WTC11 (cell line): ENCODE measurements around the gene TACO1. TPM values are rescaled to one million over a fixed set of nuclear protein-coding genes. Genes with fewer than 3 reads are reported as not detected.
A peak's percentile ranks its signal among the peaks of the same experiment; 100 is the strongest.

Experiments
- EMX1 ChIP-seq: fragments of 250-450 bp; sonication (Bioruptor Pico); IDR thresholded peaks from 2 replicates; pipeline ENCODE4 v1.8.0; 2021; ENCODE audit warnings: mild to moderate bottlenecking
- ETV6 ChIP-seq: sonication (generic); formaldehyde crosslinking; IDR thresholded peaks from 2 replicates; pipeline ENCODE4 v1.8.1; 2022; ENCODE audit warnings: mild to moderate bottlenecking, missing genetic modification reagents
- KAT7 ChIP-seq: sonication (generic); formaldehyde crosslinking; IDR thresholded peaks from 2 replicates; pipeline ENCODE4 v1.8.1; 2023; ENCODE audit warnings: missing genetic modification reagents, mild to moderate bottlenecking, borderline replicate concordance
- MXD4 ChIP-seq: fragments of 250-450 bp; sonication (Bioruptor Pico); IDR thresholded peaks from 2 replicates; pipeline ENCODE4 v1.8.0; 2021; ENCODE audit warnings: mild to moderate bottlenecking, moderate library complexity, borderline replicate concordance
- MYBL2 ChIP-seq: sonication (generic); formaldehyde crosslinking; IDR thresholded peaks from 2 replicates; pipeline ENCODE4 v1.8.1; 2023; ENCODE audit warnings: mild to moderate bottlenecking, moderate library complexity, missing genetic modification reagents
- NFE2L1 ChIP-seq: sonication (generic); formaldehyde crosslinking; IDR thresholded peaks from 2 replicates; pipeline ENCODE4 v1.8.1; 2023; ENCODE audit warnings: missing genetic modification reagents
- OVOL2 ChIP-seq: fragments of 250-450 bp; sonication (Bioruptor Pico); IDR thresholded peaks from 2 replicates; pipeline ENCODE4 v1.9.0; 2021; ENCODE audit warnings: mild to moderate bottlenecking, borderline replicate concordance
- RELA ChIP-seq: sonication (generic); formaldehyde crosslinking; IDR thresholded peaks from 2 replicates; pipeline ENCODE4 v1.8.1; 2022; ENCODE audit warnings: missing genetic modification reagents, mild to moderate bottlenecking, borderline replicate concordance
- RORB ChIP-seq: fragments of 250-450 bp; sonication (Bioruptor Pico); IDR thresholded peaks from 2 replicates; pipeline ENCODE4 v1.9.0; 2021; ENCODE audit warnings: mild to moderate bottlenecking
- SMAD3 ChIP-seq: sonication (generic); formaldehyde crosslinking; IDR thresholded peaks from 2 replicates; pipeline ENCODE4 v1.8.0; 2022; ENCODE audit warnings: missing genetic modification reagents, mild to moderate bottlenecking, borderline replicate concordance
- SMAD4 ChIP-seq: sonication (generic); formaldehyde crosslinking; IDR thresholded peaks from 2 replicates; pipeline ENCODE4 v1.8.0; 2022; ENCODE audit warnings: mild to moderate bottlenecking, missing genetic modification reagents
- SP1 ChIP-seq: sonication (generic); formaldehyde crosslinking; conservative IDR thresholded peaks from 2 replicates; pipeline ENCODE4 v1.8.1; 2022; ENCODE audit warnings: missing genetic modification reagents
- TEAD1 ChIP-seq: sonication (generic); formaldehyde crosslinking; IDR thresholded peaks from 2 replicates; pipeline ENCODE4 v1.8.0; 2022; ENCODE audit warnings: mild to moderate bottlenecking, missing genetic modification reagents
- TEAD4 ChIP-seq: sonication (generic); formaldehyde crosslinking; IDR thresholded peaks from 2 replicates; pipeline ENCODE4 v1.8.0; 2022; ENCODE audit warnings: mild to moderate bottlenecking, missing genetic modification reagents
- USF1 ChIP-seq: sonication (generic); formaldehyde crosslinking; IDR thresholded peaks from 2 replicates; pipeline ENCODE4 v1.8.0; 2022; ENCODE audit warnings: mild to moderate bottlenecking, missing genetic modification reagents
- ZNF121 ChIP-seq: sonication (generic); formaldehyde crosslinking; IDR thresholded peaks from 2 replicates; pipeline ENCODE4 v1.8.0; 2023; ENCODE audit warnings: missing genetic modification reagents
- ZNF317 ChIP-seq: sonication (generic); formaldehyde crosslinking; IDR thresholded peaks from 2 replicates; pipeline ENCODE4 v1.8.1; 2023; ENCODE audit warnings: low read depth, mild to moderate bottlenecking, moderate library complexity, missing genetic modification reagents, borderline replicate concordance
- ZNF396 ChIP-seq: fragments of 250-450 bp; sonication (Bioruptor Pico); IDR thresholded peaks from 2 replicates; pipeline ENCODE4 v1.8.0; 2021; ENCODE audit warnings: mild to moderate bottlenecking, moderate library complexity, borderline replicate concordance
- ZNF416 ChIP-seq: fragments of 250-450 bp; sonication (Bioruptor Pico); IDR thresholded peaks from 2 replicates; pipeline ENCODE4 v1.9.0; 2021; ENCODE audit warnings: mild to moderate bottlenecking, inconsistent platforms
- ZNF423 ChIP-seq: fragments of 250-450 bp; sonication (Bioruptor Pico); IDR thresholded peaks from 2 replicates; pipeline ENCODE4 v2.1.2; 2022; ENCODE audit warnings: mild to moderate bottlenecking, moderate library complexity
- ZNF425 ChIP-seq: fragments of 250-450 bp; sonication (Bioruptor Pico); conservative IDR thresholded peaks from 2 replicates; pipeline ENCODE4 v1.9.0; 2021; ENCODE audit warnings: mild to moderate bottlenecking
- ZNF671 ChIP-seq: fragments of 250-450 bp; sonication (Bioruptor Pico); IDR thresholded peaks from 2 replicates; pipeline ENCODE4 v1.8.0; 2021; ENCODE audit warnings: mild to moderate bottlenecking
- total RNA-seq: library from RNA; stranded (reverse); gene quantifications from 3 replicates; pipeline ENCODE4 v1.2.3, GENCODE V29; 2021
- TF ChIP-seq, protein P1 (sequence below): sonication (generic); formaldehyde crosslinking; IDR thresholded peaks from 2 replicates; pipeline ENCODE4 v1.8.0; 2023; ENCODE audit warnings: mild to moderate bottlenecking, missing genetic modification reagents
- TF ChIP-seq, protein P2 (sequence below): fragments of 250-450 bp; sonication (Bioruptor Pico); IDR thresholded peaks from 2 replicates; pipeline ENCODE4 v1.9.0; 2021; ENCODE audit warnings: mild to moderate bottlenecking, borderline replicate concordance
- TF ChIP-seq, protein P3 (sequence below): sonication (generic); formaldehyde crosslinking; conservative IDR thresholded peaks from 2 replicates; pipeline ENCODE4 v1.8.1; 2022; ENCODE audit warnings: mild to moderate bottlenecking, missing genetic modification reagents
- TF ChIP-seq, protein P4 (sequence below): sonication (generic); formaldehyde crosslinking; IDR thresholded peaks from 2 replicates; pipeline ENCODE4 v1.8.0; 2023; ENCODE audit warnings: missing genetic modification reagents

The TACO1 gene
- total RNA-seq, 1 experiment from 2014 or later = 26.9 TPM

DNA sequence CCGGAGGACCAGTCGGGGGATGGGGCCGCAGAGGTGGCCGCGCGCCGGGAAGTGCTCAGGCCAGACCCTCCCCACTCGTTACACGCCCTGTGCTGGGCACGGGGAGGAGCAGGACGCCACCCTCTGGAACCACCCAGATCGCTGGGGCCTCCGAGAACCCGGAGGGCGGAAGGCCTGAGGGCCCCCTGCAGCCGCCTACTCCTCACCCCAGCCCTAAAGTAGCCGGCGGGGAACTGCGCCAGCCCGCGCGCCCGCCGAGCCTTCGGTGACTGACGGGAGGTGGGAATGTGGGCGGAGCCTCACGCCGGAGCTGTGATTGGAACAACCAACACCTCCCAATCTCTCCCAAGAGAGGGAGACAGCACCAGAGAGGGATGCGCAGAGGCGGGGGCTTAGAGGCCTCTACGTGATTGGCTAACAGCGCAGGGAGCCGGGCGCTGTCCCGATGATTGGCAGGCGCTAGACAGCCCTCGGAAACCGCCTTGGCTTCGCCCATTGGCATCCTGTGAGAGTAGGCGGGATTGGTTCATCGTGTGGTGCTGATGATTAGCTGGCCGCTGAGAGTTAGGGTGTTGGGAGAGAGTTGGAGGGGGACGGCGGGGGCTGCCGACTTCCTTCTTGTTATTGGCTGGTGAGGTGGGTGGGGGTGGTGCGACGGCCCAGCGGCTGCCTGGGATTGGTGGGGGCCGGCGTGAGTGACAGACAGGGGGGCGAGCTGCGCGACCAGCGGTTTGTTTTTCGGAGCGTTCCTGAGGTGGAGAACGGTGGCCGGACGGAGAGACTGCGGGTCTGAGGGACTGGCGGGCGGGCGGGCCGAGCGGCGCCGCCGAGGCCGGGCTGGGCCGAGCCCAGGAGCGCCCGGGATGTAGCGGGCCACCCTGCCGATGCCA, 21.2 kb downstream of the TACO1 start, which contains the start of gene MAP3K3 (continued):
- no peak; the same call in 1 of the 2 replicates for TF ChIP-seq NFE2L1 (CRISPR knock-in tag)
- TF ChIP-seq KAT7 (CRISPR knock-in tag) = peak; percentile 36; the same call in 1 of the 2 replicates
- no peak for TF ChIP-seq SMAD3
- TF ChIP-seq ZNF121 = no peak
- peak; percentile 86; the same call in 1 of the 2 replicates for TF ChIP-seq TEAD1 (CRISPR knock-in tag)
- no peak for TF ChIP-seq ZNF425 (CRISPR knock-in tag)
- peak; percentile 59; the same call in 1 of the 2 replicates for TF ChIP-seq ZNF423 (CRISPR knock-in tag)
- TF ChIP-seq TEAD4 (CRISPR knock-in tag) = no peak
- TF ChIP-seq, protein P1, sequence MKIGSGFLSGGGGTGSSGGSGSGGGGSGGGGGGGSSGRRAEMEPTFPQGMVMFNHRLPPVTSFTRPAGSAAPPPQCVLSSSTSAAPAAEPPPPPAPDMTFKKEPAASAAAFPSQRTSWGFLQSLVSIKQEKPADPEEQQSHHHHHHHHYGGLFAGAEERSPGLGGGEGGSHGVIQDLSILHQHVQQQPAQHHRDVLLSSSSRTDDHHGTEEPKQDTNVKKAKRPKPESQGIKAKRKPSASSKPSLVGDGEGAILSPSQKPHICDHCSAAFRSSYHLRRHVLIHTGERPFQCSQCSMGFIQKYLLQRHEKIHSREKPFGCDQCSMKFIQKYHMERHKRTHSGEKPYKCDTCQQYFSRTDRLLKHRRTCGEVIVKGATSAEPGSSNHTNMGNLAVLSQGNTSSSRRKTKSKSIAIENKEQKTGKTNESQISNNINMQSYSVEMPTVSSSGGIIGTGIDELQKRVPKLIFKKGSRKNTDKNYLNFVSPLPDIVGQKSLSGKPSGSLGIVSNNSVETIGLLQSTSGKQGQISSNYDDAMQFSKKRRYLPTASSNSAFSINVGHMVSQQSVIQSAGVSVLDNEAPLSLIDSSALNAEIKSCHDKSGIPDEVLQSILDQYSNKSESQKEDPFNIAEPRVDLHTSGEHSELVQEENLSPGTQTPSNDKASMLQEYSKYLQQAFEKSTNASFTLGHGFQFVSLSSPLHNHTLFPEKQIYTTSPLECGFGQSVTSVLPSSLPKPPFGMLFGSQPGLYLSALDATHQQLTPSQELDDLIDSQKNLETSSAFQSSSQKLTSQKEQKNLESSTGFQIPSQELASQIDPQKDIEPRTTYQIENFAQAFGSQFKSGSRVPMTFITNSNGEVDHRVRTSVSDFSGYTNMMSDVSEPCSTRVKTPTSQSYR = peak; percentile 67; the same call in 1 of the 2 replicates
- TF ChIP-seq, protein P2, sequence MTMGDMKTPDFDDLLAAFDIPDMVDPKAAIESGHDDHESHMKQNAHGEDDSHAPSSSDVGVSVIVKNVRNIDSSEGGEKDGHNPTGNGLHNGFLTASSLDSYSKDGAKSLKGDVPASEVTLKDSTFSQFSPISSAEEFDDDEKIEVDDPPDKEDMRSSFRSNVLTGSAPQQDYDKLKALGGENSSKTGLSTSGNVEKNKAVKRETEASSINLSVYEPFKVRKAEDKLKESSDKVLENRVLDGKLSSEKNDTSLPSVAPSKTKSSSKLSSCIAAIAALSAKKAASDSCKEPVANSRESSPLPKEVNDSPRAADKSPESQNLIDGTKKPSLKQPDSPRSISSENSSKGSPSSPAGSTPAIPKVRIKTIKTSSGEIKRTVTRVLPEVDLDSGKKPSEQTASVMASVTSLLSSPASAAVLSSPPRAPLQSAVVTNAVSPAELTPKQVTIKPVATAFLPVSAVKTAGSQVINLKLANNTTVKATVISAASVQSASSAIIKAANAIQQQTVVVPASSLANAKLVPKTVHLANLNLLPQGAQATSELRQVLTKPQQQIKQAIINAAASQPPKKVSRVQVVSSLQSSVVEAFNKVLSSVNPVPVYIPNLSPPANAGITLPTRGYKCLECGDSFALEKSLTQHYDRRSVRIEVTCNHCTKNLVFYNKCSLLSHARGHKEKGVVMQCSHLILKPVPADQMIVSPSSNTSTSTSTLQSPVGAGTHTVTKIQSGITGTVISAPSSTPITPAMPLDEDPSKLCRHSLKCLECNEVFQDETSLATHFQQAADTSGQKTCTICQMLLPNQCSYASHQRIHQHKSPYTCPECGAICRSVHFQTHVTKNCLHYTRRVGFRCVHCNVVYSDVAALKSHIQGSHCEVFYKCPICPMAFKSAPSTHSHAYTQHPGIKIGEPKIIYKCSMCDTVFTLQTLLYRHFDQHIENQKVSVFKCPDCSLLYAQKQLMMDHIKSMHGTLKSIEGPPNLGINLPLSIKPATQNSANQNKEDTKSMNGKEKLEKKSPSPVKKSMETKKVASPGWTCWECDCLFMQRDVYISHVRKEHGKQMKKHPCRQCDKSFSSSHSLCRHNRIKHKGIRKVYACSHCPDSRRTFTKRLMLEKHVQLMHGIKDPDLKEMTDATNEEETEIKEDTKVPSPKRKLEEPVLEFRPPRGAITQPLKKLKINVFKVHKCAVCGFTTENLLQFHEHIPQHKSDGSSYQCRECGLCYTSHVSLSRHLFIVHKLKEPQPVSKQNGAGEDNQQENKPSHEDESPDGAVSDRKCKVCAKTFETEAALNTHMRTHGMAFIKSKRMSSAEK (CRISPR knock-in tag) = no peak
- no peak for TF ChIP-seq RORB (CRISPR knock-in tag)
- TF ChIP-seq MXD4 = no peak
- peak; percentile 51; the same call in 1 of the 2 replicates for TF ChIP-seq SP1
- TF ChIP-seq SMAD4 (CRISPR knock-in tag) = no peak
- TF ChIP-seq ZNF416 = peak; percentile 82; the same call in 1 of the 2 replicates
- peak; percentile 71; the same call in 1 of the 2 replicates for TF ChIP-seq USF1 (CRISPR knock-in tag)
- TF ChIP-seq OVOL2 = no peak
- no peak for TF ChIP-seq ZNF317 (CRISPR knock-in tag)
- TF ChIP-seq ETV6 = peak; percentile 89
- no peak for TF ChIP-seq EMX1 (CRISPR knock-in tag)
- TF ChIP-seq, protein P3, sequence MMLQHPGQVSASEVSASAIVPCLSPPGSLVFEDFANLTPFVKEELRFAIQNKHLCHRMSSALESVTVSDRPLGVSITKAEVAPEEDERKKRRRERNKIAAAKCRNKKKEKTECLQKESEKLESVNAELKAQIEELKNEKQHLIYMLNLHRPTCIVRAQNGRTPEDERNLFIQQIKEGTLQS = no peak
- TF ChIP-seq RELA (CRISPR knock-in tag) = no peak; the same call in 1 of the 2 replicates
- TF ChIP-seq MYBL2 (CRISPR knock-in tag) = no peak
- TF ChIP-seq, protein P4, sequence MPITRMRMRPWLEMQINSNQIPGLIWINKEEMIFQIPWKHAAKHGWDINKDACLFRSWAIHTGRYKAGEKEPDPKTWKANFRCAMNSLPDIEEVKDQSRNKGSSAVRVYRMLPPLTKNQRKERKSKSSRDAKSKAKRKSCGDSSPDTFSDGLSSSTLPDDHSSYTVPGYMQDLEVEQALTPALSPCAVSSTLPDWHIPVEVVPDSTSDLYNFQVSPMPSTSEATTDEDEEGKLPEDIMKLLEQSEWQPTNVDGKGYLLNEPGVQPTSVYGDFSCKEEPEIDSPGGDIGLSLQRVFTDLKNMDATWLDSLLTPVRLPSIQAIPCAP (CRISPR knock-in tag) = no peak
- no peak for TF ChIP-seq ZNF671 (CRISPR knock-in tag)
- no peak for TF ChIP-seq ZNF396 (CRISPR knock-in tag)
